T-helper 2 cell treated with Interferon-gamma antibody and Interleukin-4, amounts not matched to agents 5 μg/mL and 100 μg/mL, for 36 hours (primary cell): ENCODE measurements around the gene ADAMTSL2.

Experiments
- DNase-seq: peaks from one replicate; pipeline ENCODE4 v3.0.0; 2021; ENCODE audit warnings: low spot score
- H3K27ac Mint-ChIP-seq: one replicate; pipeline ENCODE4 v1.8.0; 2021; ENCODE audit warnings: mild to moderate bottlenecking, mixed read lengths
- H3K27me3 Mint-ChIP-seq: one replicate; pipeline ENCODE4 v1.8.0; 2021; ENCODE audit warnings: low read depth, mixed read lengths
- H3K36me3 Mint-ChIP-seq: one replicate; pipeline ENCODE4 v1.8.0; 2021; ENCODE audit warnings: low read depth, mixed read lengths
- H3K4me1 Mint-ChIP-seq: one replicate; pipeline ENCODE4 v1.8.0; 2021; ENCODE audit warnings: low read depth, mixed read lengths
- H3K4me3 Mint-ChIP-seq: one replicate; pipeline ENCODE4 v1.8.0; 2022; ENCODE audit warnings: mild to moderate bottlenecking, moderate library complexity, mixed read lengths
- H3K9me3 Mint-ChIP-seq: one replicate; pipeline ENCODE4 v1.8.0; 2021; ENCODE audit warnings: mixed read lengths

ADAMTSL2 gene

GRCh38 chr9:133603135-133603927 lies 68.8 kb downstream of the ADAMTSL2 start:
- Mint-ChIP-seq H3K4me3 (no peak overlapping the region), H3K4me1 (no peaks in the 10 kb centered on the region), H3K36me3 (no peaks in the 10 kb centered on the region), H3K27ac (no peak overlapping the region), H3K9me3 (no peaks in the 10 kb centered on the region), H3K27me3 (peaks cover 2% of the 10 kb centered on the region)
- no peak for DNase-seq

- Mint-ChIP-seq H3K27ac (no peak overlapping the region), H3K36me3 (no peaks in the 10 kb centered on the region), H3K4me1 (no peaks in the 10 kb centered on the region), H3K9me3 (no peaks in the 10 kb centered on the region), H3K27me3 (peaks cover 3% of the 10 kb centered on the region), H3K4me3 (no peak overlapping the region)
- no peak for DNase-seq
Measured at GRCh38 chr9:133604214-133604613, 69.7 kb downstream of the ADAMTSL2 start.

- H3K4me1 Mint-ChIP-seq: no peaks in the 10 kb centered on the region
- no peaks in the 10 kb centered on the region for H3K36me3 Mint-ChIP-seq
- no peak overlapping the region for H3K4me3 Mint-ChIP-seq
- peaks cover 8% of the 10 kb centered on the region for H3K27me3 Mint-ChIP-seq
- no peaks in the 10 kb centered on the region for H3K9me3 Mint-ChIP-seq
- H3K27ac Mint-ChIP-seq: no peak overlapping the region
- DNase-seq: no peak
Measured at GRCh38 chr9:133604856-133605255, 70.4 kb downstream of the ADAMTSL2 start.

GRCh38 chr9:133605446-133605845 lies 70.9 kb downstream of the ADAMTSL2 start:
- Mint-ChIP-seq H3K27me3 (peaks cover 12% of the 10 kb centered on the region), H3K4me3 (no peak overlapping the region), H3K36me3 (no peaks in the 10 kb centered on the region), H3K27ac (no peak overlapping the region), H3K9me3 (no peaks in the 10 kb centered on the region), H3K4me1 (no peaks in the 10 kb centered on the region)
- no peak for DNase-seq

- H3K27me3 Mint-ChIP-seq: peaks cover 16% of the 10 kb centered on the region
- no peaks in the 10 kb centered on the region for H3K36me3 Mint-ChIP-seq
- H3K27ac Mint-ChIP-seq: no peak overlapping the region
- no peak for DNase-seq
- no peak overlapping the region for H3K4me3 Mint-ChIP-seq
- H3K4me1 Mint-ChIP-seq: no peaks in the 10 kb centered on the region
- H3K9me3 Mint-ChIP-seq: no peaks in the 10 kb centered on the region
Measured at GRCh38 chr9:133605856-133606707, 71.6 kb downstream of the ADAMTSL2 start.

- Mint-ChIP-seq H3K27ac (no peak overlapping the region), H3K4me3 (no peak overlapping the region), H3K27me3 (peaks cover 18% of the 10 kb centered on the region), H3K9me3 (no peaks in the 10 kb centered on the region), H3K4me1 (no peaks in the 10 kb centered on the region), H3K36me3 (no peaks in the 10 kb centered on the region)
- DNase-seq: no peak
Measured at GRCh38 chr9:133606708-133607025, 72.2 kb downstream of the ADAMTSL2 start.

GRCh38 chr9:133607381-133607780 lies 72.9 kb downstream of the ADAMTSL2 start:
- Mint-ChIP-seq H3K4me1 (no peaks in the 10 kb centered on the region), H3K9me3 (no peaks in the 10 kb centered on the region), H3K27me3 (peaks cover 18% of the 10 kb centered on the region), H3K36me3 (no peaks in the 10 kb centered on the region), H3K27ac (no peak overlapping the region), H3K4me3 (no peak overlapping the region)
- DNase-seq: no peak

GRCh38 chr9:133607976-133608375 lies 73.5 kb downstream of the ADAMTSL2 start:
- Mint-ChIP-seq H3K4me3 (no peak overlapping the region), H3K4me1 (no peaks in the 10 kb centered on the region), H3K27ac (no peak overlapping the region), H3K36me3 (no peaks in the 10 kb centered on the region), H3K9me3 (no peaks in the 10 kb centered on the region), H3K27me3 (peaks cover 18% of the 10 kb centered on the region)
- DNase-seq: no peak

GRCh38 chr9:133608382-133608781 lies 73.9 kb downstream of the ADAMTSL2 start:
- no peak for DNase-seq
- Mint-ChIP-seq H3K36me3 (no peaks in the 10 kb centered on the region), H3K4me3 (no peak overlapping the region), H3K4me1 (no peaks in the 10 kb centered on the region), H3K27ac (no peak overlapping the region), H3K9me3 (no peaks in the 10 kb centered on the region), H3K27me3 (peaks cover 18% of the 10 kb centered on the region)

- Mint-ChIP-seq H3K9me3 (no peaks in the 10 kb centered on the region), H3K27ac (no peak overlapping the region), H3K36me3 (no peaks in the 10 kb centered on the region), H3K27me3 (peaks cover 18% of the 10 kb centered on the region), H3K4me3 (no peak overlapping the region), H3K4me1 (no peaks in the 10 kb centered on the region)
- no peak for DNase-seq
Measured at GRCh38 chr9:133608889-133609288, 74.4 kb downstream of the ADAMTSL2 start.

GRCh38 chr9:133609311-133610098 lies 75.0 kb downstream of the ADAMTSL2 start, which contains the start of gene FAM163B:
FAM163B (minus strand) TSS chr9:133609389; CDS start chr9:133580223, 29,166 bp downstream.
- Mint-ChIP-seq H3K9me3 (no peaks in the 10 kb centered on the region), H3K27me3 (peaks cover 18% of the 10 kb centered on the region), H3K36me3 (no peaks in the 10 kb centered on the region), H3K4me1 (no peaks in the 10 kb centered on the region), H3K4me3 (no peak within 1 kb of the TSS), H3K27ac (no peak within 1 kb of the TSS)
- DNase-seq: peak; percentile 20

- H3K36me3 Mint-ChIP-seq: no peaks in the 10 kb centered on the region
- no peaks in the 10 kb centered on the region for H3K9me3 Mint-ChIP-seq
- no peak for DNase-seq
- no peaks in the 10 kb centered on the region for H3K4me1 Mint-ChIP-seq
- H3K4me3 Mint-ChIP-seq: no peak overlapping the region
- H3K27ac Mint-ChIP-seq: no peak overlapping the region
- H3K27me3 Mint-ChIP-seq: peaks cover 18% of the 10 kb centered on the region
Measured at GRCh38 chr9:133610845-133611244, 76.3 kb downstream of the ADAMTSL2 start.

GRCh38 chr9:133612051-133612450 lies 77.5 kb downstream of the ADAMTSL2 start:
- H3K36me3 Mint-ChIP-seq: no peaks in the 10 kb centered on the region
- no peaks in the 10 kb centered on the region for H3K9me3 Mint-ChIP-seq
- no peak for DNase-seq
- H3K4me3 Mint-ChIP-seq: no peak overlapping the region
- no peak overlapping the region for H3K27ac Mint-ChIP-seq
- H3K4me1 Mint-ChIP-seq: no peaks in the 10 kb centered on the region
- H3K27me3 Mint-ChIP-seq: peaks cover 20% of the 10 kb centered on the region

GRCh38 chr9:133612816-133613215 lies 78.3 kb downstream of the ADAMTSL2 start:
- Mint-ChIP-seq H3K4me1 (no peaks in the 10 kb centered on the region), H3K9me3 (no peaks in the 10 kb centered on the region), H3K36me3 (no peaks in the 10 kb centered on the region), H3K4me3 (no peak overlapping the region), H3K27me3 (peaks cover 20% of the 10 kb centered on the region), H3K27ac (no peak overlapping the region)
- no peak for DNase-seq
